HCT116 (cell line): ENCODE results near the gene KIF13A. TPM values are rescaled to one million over a fixed set of nuclear protein-coding genes. Genes with fewer than 3 reads are reported as not detected.

ENCODE experiments used
- ELF1 ChIP-seq: IDR thresholded peaks from 2 replicates; pipeline ENCODE4 v1.6.1; 2012; ENCODE audit warnings: low read depth, borderline replicate concordance
- EZH2phosphoT487 ChIP-seq: fragments of 200-600 bp; IDR thresholded peaks from 2 replicates; pipeline ENCODE4 v1.6.1; 2018; ENCODE audit warnings: antibody characterized with exemption, borderline replicate concordance
- MAX ChIP-seq: IDR thresholded peaks from 2 replicates; pipeline ENCODE4 v1.6.1; 2012
- RAD21 ChIP-seq: IDR thresholded peaks from 2 replicates; pipeline ENCODE4 v1.6.1; 2012; ENCODE audit warnings: low read depth, mild to moderate bottlenecking
- REST ChIP-seq: IDR thresholded peaks from 2 replicates; pipeline ENCODE4 v1.6.1; 2012; ENCODE audit warnings: low read depth
- SIN3A ChIP-seq: IDR thresholded peaks from 2 replicates; pipeline ENCODE4 v1.6.1; 2012; ENCODE audit warnings: low read depth
- ZBTB33 ChIP-seq: IDR thresholded peaks from 2 replicates; pipeline ENCODE4 v1.6.1; 2011; ENCODE audit warnings: mild to moderate bottlenecking, low read length, moderate library complexity; ENCODE audit not compliant: insufficient replicate concordance; ENCODE audit errors: extremely low read depth
- total RNA-seq: library from RNA; stranded (reverse); gene quantifications from one replicate; pipeline ENCODE4 v1.2.1, GENCODE V29; 2021; ENCODE audit not compliant: unreplicated experiment

KIF13A gene
- total RNA-seq, 1 experiment from 2014 or later, result 23.1 TPM

- no peak for TF ChIP-seq ZBTB33
- TF ChIP-seq ELF1, result no peak
- no peak for TF ChIP-seq SIN3A
- TF ChIP-seq RAD21, result no peak
- no peak for TF ChIP-seq REST
- TF ChIP-seq MAX, result no peak
- TF ChIP-seq EZH2phosphoT487, result no peak
These were observed 48.5 kb downstream of the KIF13A start (continued) for GRCh38 chr6:17938901-17939300.
